MM.1S (cell line): ENCODE measurements around the gene PRCD.
"Not testable (repeated sequence)": the region's sequence is repeated elsewhere in the genome, so short reads cannot be mapped to it uniquely, and the experiment has no call there.

Source experiments
- DNase-seq: peaks from one replicate; pipeline ENCODE4 v3.0.0-alpha.2; 2015
- H2AFZ ChIP-seq: fragments of 300-600 bp; sonication (generic); 2 replicates; pipeline ENCODE4 v1.6.0; 2016; ENCODE audit warnings: antibody characterized with exemption, low read length
- H3F3A ChIP-seq: fragments of 300-600 bp; sonication (generic); 2 replicates; pipeline ENCODE4 v1.6.1; 2016; ENCODE audit warnings: mild to moderate bottlenecking, antibody characterized with exemption, low read length, moderate library complexity, mixed read lengths; ENCODE audit not compliant: insufficient read depth
- H3K27ac ChIP-seq: fragments of 300-600 bp; sonication (generic); 2 replicates; pipeline ENCODE4 v1.5.1; 2016; ENCODE audit warnings: mild to moderate bottlenecking, low read length
- H3K27me3 ChIP-seq: fragments of 300-600 bp; sonication (generic); replicated peaks from 2 replicates; pipeline ENCODE4 v1.6.0; 2016; ENCODE audit warnings: low read length; ENCODE audit not compliant: insufficient read depth
- H3K36me3 ChIP-seq: fragments of 300-600 bp; sonication (generic); replicated peaks from 2 replicates; pipeline ENCODE4 v1.6.1; 2016; ENCODE audit warnings: mild to moderate bottlenecking, low read length, mixed read lengths; ENCODE audit not compliant: insufficient read depth
- H3K4me1 ChIP-seq: fragments of 300-600 bp; sonication (generic); 2 replicates; pipeline ENCODE4 v1.6.1; 2016; ENCODE audit warnings: low read length, mixed read lengths
- H3K4me2 ChIP-seq: fragments of 300-600 bp; sonication (generic); 2 replicates; pipeline ENCODE4 v1.6.0; 2016; ENCODE audit warnings: low read depth, low read length
- H3K4me3 ChIP-seq: fragments of 300-600 bp; sonication (generic); 2 replicates; pipeline ENCODE4 v1.5.1; 2016; ENCODE audit warnings: low read length, mixed read lengths
- H3K79me2 ChIP-seq: fragments of 300-600 bp; sonication (generic); 2 replicates; pipeline ENCODE4 v1.6.1; 2016; ENCODE audit warnings: mixed run types, low read length, mixed read lengths
- H3K9ac ChIP-seq: fragments of 300-600 bp; sonication (generic); 2 replicates; pipeline ENCODE4 v1.6.1; 2016; ENCODE audit warnings: low read length, mixed read lengths
- H3K9me2 ChIP-seq: fragments of 300-600 bp; sonication (generic); replicated peaks from 2 replicates; pipeline ENCODE4 v1.6.1; 2016; ENCODE audit warnings: mild to moderate bottlenecking, low read length, mixed read lengths; ENCODE audit not compliant: insufficient read depth
- H3K9me3 ChIP-seq: fragments of 300-600 bp; sonication (generic); replicated peaks from 2 replicates; pipeline ENCODE4 v1.6.1; 2016; ENCODE audit warnings: mild to moderate bottlenecking, low read length, mixed read lengths; ENCODE audit not compliant: insufficient read depth
- H4K20me1 ChIP-seq: fragments of 300-600 bp; sonication (generic); 2 replicates; pipeline ENCODE4 v1.6.1; 2016; ENCODE audit warnings: mild to moderate bottlenecking, low read length, moderate library complexity, mixed read lengths; ENCODE audit not compliant: insufficient read depth
- EZH2 ChIP-seq: fragments of 300-600 bp; sonication (generic); optimal IDR thresholded peaks from 2 replicates; pipeline ENCODE3; 2017; ENCODE audit warnings: low read depth, mild to moderate bottlenecking, antibody characterized with exemption, low read length, mixed read lengths
- EZH2phosphoT487 ChIP-seq: fragments of 300-600 bp; sonication (generic); IDR thresholded peaks from 2 replicates; pipeline ENCODE4 v1.6.1; 2018; ENCODE audit warnings: antibody characterized with exemption, low read length
- TF ChIP-seq, protein P1 (sequence below): fragments of 300-600 bp; sonication (generic); IDR thresholded peaks from 2 replicates; pipeline ENCODE4 v1.5.1; 2016; ENCODE audit warnings: antibody characterized with exemption, low read length, mixed read lengths

PRCD gene

DNA sequence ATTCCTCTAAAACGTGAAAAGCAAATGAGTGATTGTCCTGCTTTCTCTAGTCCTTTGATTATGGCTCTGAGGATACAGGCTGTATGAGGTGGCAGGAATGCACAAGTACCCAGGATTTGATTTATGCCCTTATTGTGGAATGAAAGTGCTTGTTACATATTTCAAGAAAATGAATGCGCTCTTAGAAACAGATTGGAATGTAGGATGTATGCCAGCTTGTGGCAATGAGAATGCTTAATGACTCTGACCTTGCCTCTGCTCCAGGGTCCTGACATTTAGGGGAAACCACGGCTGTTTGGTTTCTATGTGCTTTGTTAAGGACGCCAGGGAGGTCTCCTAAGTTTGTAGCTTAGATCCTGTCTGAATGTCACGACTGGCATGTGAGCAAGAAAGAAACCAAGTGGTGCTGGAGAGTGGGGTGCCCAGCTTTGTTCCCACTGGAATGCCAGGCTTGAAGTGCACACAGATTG lies 22.0 kb downstream of the PRCD start:
- H4K20me1 ChIP-seq = peaks cover 38% of the 10 kb centered on the region; the same call in 1 of the 2 replicates
- H3K4me1 ChIP-seq = peaks cover 29% of the 10 kb centered on the region
- H3K9ac ChIP-seq = no peak overlapping the region
- no peaks in the 10 kb centered on the region for H3K27me3 ChIP-seq
- H3K27ac ChIP-seq = no peak overlapping the region
- DNase-seq = no peak
- peaks cover 17% of the 10 kb centered on the region for H3F3A ChIP-seq
- H2AFZ ChIP-seq = no peak overlapping the region
- peaks cover 53% of the 10 kb centered on the region for H3K79me2 ChIP-seq
- H3K9me3 ChIP-seq = no peaks in the 10 kb centered on the region
- no peaks in the 10 kb centered on the region for H3K9me2 ChIP-seq
- H3K4me2 ChIP-seq = no peak overlapping the region
- no peak overlapping the region for H3K4me3 ChIP-seq
- no peak for TF ChIP-seq EZH2
- no peak for TF ChIP-seq EZH2phosphoT487
- TF ChIP-seq, protein P1, sequence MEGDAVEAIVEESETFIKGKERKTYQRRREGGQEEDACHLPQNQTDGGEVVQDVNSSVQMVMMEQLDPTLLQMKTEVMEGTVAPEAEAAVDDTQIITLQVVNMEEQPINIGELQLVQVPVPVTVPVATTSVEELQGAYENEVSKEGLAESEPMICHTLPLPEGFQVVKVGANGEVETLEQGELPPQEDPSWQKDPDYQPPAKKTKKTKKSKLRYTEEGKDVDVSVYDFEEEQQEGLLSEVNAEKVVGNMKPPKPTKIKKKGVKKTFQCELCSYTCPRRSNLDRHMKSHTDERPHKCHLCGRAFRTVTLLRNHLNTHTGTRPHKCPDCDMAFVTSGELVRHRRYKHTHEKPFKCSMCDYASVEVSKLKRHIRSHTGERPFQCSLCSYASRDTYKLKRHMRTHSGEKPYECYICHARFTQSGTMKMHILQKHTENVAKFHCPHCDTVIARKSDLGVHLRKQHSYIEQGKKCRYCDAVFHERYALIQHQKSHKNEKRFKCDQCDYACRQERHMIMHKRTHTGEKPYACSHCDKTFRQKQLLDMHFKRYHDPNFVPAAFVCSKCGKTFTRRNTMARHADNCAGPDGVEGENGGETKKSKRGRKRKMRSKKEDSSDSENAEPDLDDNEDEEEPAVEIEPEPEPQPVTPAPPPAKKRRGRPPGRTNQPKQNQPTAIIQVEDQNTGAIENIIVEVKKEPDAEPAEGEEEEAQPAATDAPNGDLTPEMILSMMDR = no peak
- peaks cover 15% of the 10 kb centered on the region for H3K36me3 ChIP-seq

DNA sequence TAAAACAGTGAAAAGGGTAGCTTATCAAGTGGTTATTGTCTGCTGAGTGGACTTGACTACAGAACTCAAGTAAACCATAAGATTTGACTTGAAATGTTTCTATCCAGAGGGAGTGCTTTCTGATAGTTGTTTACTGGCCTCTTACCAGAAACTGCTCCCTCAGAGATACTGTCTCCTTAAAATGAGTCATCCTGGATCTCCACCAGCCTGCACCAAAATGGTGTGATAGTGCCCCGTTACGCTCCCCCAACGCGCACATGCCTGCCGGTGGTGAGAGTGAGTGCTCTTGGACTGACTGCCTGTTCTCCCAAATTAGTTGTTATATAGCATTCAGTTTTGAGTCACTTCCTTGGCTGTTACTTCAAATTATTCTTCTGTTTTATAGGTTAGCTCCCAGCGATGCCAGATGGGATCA lies 22.9 kb downstream of the PRCD start:
- Histone ChIP-seq H3K79me2 (peaks cover 50% of the 10 kb centered on the region), H3K9me3 (no peaks in the 10 kb centered on the region), H3K4me1 (peaks cover 29% of the 10 kb centered on the region), H3K4me2 (no peak overlapping the region), H3K27ac (no peak overlapping the region), H2AFZ (no peak overlapping the region), H3K9me2 (no peaks in the 10 kb centered on the region), H3K36me3 (peaks cover 15% of the 10 kb centered on the region), H3K27me3 (no peaks in the 10 kb centered on the region), H3K4me3 (no peak overlapping the region), H4K20me1 (peaks cover 38% of the 10 kb centered on the region; the same call in 1 of the 2 replicates), H3K9ac (no peak overlapping the region), H3F3A (peaks cover 11% of the 10 kb centered on the region)
- DNase-seq = no peak
- TF ChIP-seq, protein P1 = no peak

GRCh38 chr17:76563359-76563758 lies 23.5 kb downstream of the PRCD start:
- H3K27me3 ChIP-seq, H3K27ac ChIP-seq, DNase-seq, H3K9me3 ChIP-seq, H3K4me3 ChIP-seq, H2AFZ ChIP-seq, H3K9ac ChIP-seq, H3K9me2 ChIP-seq, H3K4me2 ChIP-seq: not testable (repeated sequence)
- Histone ChIP-seq H3K36me3 (peaks cover 15% of the 10 kb centered on the region), H3K79me2 (peaks cover 44% of the 10 kb centered on the region), H4K20me1 (peaks cover 38% of the 10 kb centered on the region; the same call in 1 of the 2 replicates), H3K4me1 (peaks cover 29% of the 10 kb centered on the region), H3F3A (peaks cover 11% of the 10 kb centered on the region)

- not testable (repeated sequence) for H3F3A ChIP-seq, H3K4me2 ChIP-seq, H3K27ac ChIP-seq, DNase-seq, H3K9ac ChIP-seq, H3K27me3 ChIP-seq, H3K4me3 ChIP-seq, H2AFZ ChIP-seq, H3K9me2 ChIP-seq, H3K9me3 ChIP-seq
- Histone ChIP-seq H3K36me3 (peaks cover 15% of the 10 kb centered on the region), H3K79me2 (peaks cover 26% of the 10 kb centered on the region), H4K20me1 (peaks cover 29% of the 10 kb centered on the region; the same call in 1 of the 2 replicates), H3K4me1 (peaks cover 15% of the 10 kb centered on the region)
Measured at GRCh38 chr17:76564991-76565727, 25.3 kb downstream of the PRCD start.
